Activated B cell treated with CpG ODN at 0.5 μM for 24 hours (primary cell): Measurements from ENCODE around the gene IL11RA. TPM values are rescaled to one million over a fixed set of nuclear protein-coding genes. Genes with fewer than 3 reads are reported as not detected.

Experiments
- ATAC-seq: fragments of 200-7000 bp; cut with Tn5 transposase; one replicate; pipeline ENCODE4 v1.10.0; 2021; ENCODE audit warnings: low read depth, mild to moderate bottlenecking, moderate library complexity
- CTCF ChIA-PET: fragments of 350-600 bp; sonication (Branson Sonifier 250); formaldehyde crosslinking; loops from one replicate; lab custom pipeline; 2021; ENCODE audit warnings: antibody characterized with exemption; lab: Charles Lee
- POLR2A ChIA-PET: fragments of 350-600 bp; sonication (Branson Sonifier 250); formaldehyde crosslinking; loops from one replicate; lab custom pipeline; 2021; ENCODE audit warnings: antibody characterized with exemption; lab: Charles Lee
- DNase-seq: peaks from one replicate; pipeline ENCODE4 v3.0.0; 2022
- H3K27ac Mint-ChIP-seq: one replicate; pipeline ENCODE4 v1.8.0; 2020; ENCODE audit warnings: mixed read lengths
- H3K27me3 Mint-ChIP-seq: one replicate; pipeline ENCODE4 v1.8.0; 2021; ENCODE audit warnings: mixed read lengths
- H3K36me3 Mint-ChIP-seq: one replicate; pipeline ENCODE4 v1.8.0; 2021; ENCODE audit warnings: low read depth, mixed read lengths
- H3K4me1 Mint-ChIP-seq: one replicate; pipeline ENCODE4 v1.8.0; 2021; ENCODE audit warnings: mixed read lengths
- H3K4me3 Mint-ChIP-seq: one replicate; pipeline ENCODE4 v1.8.0; 2020; ENCODE audit warnings: mild to moderate bottlenecking, mixed read lengths
- H3K9me3 Mint-ChIP-seq: one replicate; pipeline ENCODE4 v1.8.0; 2020; ENCODE audit warnings: mixed read lengths
- intact Hi-C: fragments of 100-400 bp; cut with micrococcal nuclease; formaldehyde crosslinking; loops from one replicate; pipeline ENCODE4 v1.15.1; 2024
- total RNA-seq: library from RNA; stranded (reverse); gene quantifications from 2 replicates; pipeline ENCODE4 v1.2.3, GENCODE V29; 2022
- TF ChIP-seq, protein P1 (sequence below): fragments of 200-600 bp; IDR thresholded peaks from one replicate; pipeline ENCODE4 v1.8.0; 2022; ENCODE audit warnings: antibody characterized with exemption, mild to moderate bottlenecking

The IL11RA gene
- total RNA-seq, 1 donor from 2014 or later = 18.8 TPM

- intact Hi-C loops = loop anchor here (1.0 kb wide), 1 partner anchor 27 kb away; no protein-coding TSS in a partner anchor
- Mint-ChIP-seq H3K9me3 (peaks cover 4% of the 10 kb centered on the region), H3K27ac (no peak overlapping the region), H3K36me3 (no peaks in the 10 kb centered on the region), H3K4me1 (no peaks in the 10 kb centered on the region), H3K27me3 (no peaks in the 10 kb centered on the region), H3K4me3 (no peak overlapping the region)
- TF ChIP-seq, protein P1, sequence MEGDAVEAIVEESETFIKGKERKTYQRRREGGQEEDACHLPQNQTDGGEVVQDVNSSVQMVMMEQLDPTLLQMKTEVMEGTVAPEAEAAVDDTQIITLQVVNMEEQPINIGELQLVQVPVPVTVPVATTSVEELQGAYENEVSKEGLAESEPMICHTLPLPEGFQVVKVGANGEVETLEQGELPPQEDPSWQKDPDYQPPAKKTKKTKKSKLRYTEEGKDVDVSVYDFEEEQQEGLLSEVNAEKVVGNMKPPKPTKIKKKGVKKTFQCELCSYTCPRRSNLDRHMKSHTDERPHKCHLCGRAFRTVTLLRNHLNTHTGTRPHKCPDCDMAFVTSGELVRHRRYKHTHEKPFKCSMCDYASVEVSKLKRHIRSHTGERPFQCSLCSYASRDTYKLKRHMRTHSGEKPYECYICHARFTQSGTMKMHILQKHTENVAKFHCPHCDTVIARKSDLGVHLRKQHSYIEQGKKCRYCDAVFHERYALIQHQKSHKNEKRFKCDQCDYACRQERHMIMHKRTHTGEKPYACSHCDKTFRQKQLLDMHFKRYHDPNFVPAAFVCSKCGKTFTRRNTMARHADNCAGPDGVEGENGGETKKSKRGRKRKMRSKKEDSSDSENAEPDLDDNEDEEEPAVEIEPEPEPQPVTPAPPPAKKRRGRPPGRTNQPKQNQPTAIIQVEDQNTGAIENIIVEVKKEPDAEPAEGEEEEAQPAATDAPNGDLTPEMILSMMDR = no peak
- ChIA-PET CTCF (interaction anchor here (1.0 kb wide), 1 partner anchor 11 kb away, joined by 3 read pairs; no protein-coding TSS in a partner anchor), POLR2A (no interaction called here)
- ATAC-seq (peak; percentile 71), DNase-seq (peak; percentile 24)
Observed at GRCh38 chr9:34675048-34675714, 23.2 kb downstream of the IL11RA start.

DNA sequence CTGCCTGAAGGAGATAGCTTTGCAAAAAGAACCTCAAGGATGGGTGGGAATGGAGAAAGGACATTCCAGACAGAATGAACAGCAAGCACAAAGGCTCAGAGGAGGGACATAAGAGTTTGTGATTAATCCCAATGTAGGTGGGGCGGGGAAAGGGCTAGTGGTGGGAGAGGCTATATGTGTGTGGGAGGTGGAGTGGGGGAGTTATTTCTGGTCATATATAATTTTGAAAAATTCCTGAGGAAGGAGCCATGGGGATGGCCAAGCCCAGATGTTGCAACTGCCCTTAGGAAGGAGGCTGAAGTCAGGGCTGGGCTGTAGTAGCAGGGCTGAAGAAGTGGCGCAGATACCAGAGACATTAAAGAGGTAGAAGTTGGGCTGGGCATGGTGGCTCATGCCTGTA lies 23.9 kb downstream of the IL11RA start:
- no peak overlapping the region for H3K4me3 Mint-ChIP-seq
- POLR2A ChIA-PET = no interaction called here
- H3K9me3 Mint-ChIP-seq = no peaks in the 10 kb centered on the region
- H3K36me3 Mint-ChIP-seq = no peaks in the 10 kb centered on the region
- TF ChIP-seq, protein P1 = no peak
- intact Hi-C loops = loop anchor here (1.0 kb wide), 1 partner anchor 26 kb away; no protein-coding TSS in a partner anchor
- DNase-seq (no peak), ATAC-seq (no peak)
- no peaks in the 10 kb centered on the region for H3K4me1 Mint-ChIP-seq
- H3K27me3 Mint-ChIP-seq = no peaks in the 10 kb centered on the region
- H3K27ac Mint-ChIP-seq = no peak overlapping the region
- CTCF ChIA-PET = interaction anchor here (1.0 kb wide), 1 partner anchor 10 kb away, joined by 3 read pairs; no protein-coding TSS in a partner anchor

- intact Hi-C loops = no loop called here
- Mint-ChIP-seq H3K9me3 (no peaks in the 10 kb centered on the region), H3K4me1 (peaks cover 4% of the 10 kb centered on the region), H3K36me3 (no peaks in the 10 kb centered on the region), H3K4me3 (no peak overlapping the region), H3K27ac (no peak overlapping the region), H3K27me3 (peaks cover 2% of the 10 kb centered on the region)
- ATAC-seq (peak; percentile 21), DNase-seq (no peak)
- TF ChIP-seq, protein P1 = no peak
- POLR2A ChIA-PET = no interaction called here
- CTCF ChIA-PET = no interaction called here
Observed at GRCh38 chr9:34684145-34684544, 32.2 kb downstream of the IL11RA start.

- CTCF ChIA-PET = no interaction called here
- H3K27me3 Mint-ChIP-seq = peaks cover 5% of the 10 kb centered on the region
- H3K4me1 Mint-ChIP-seq = peaks cover 4% of the 10 kb centered on the region
- H3K9me3 Mint-ChIP-seq = no peaks in the 10 kb centered on the region
- H3K27ac Mint-ChIP-seq = no peak overlapping the region
- intact Hi-C loops = no loop called here
- DNase-seq = no peak
- TF ChIP-seq, protein P1 = no peak
- ATAC-seq = no peak
- no peak overlapping the region for H3K4me3 Mint-ChIP-seq
- POLR2A ChIA-PET = no interaction called here
- H3K36me3 Mint-ChIP-seq = no peaks in the 10 kb centered on the region
Observed at GRCh38 chr9:34684816-34685215, 32.8 kb downstream of the IL11RA start.

DNA sequence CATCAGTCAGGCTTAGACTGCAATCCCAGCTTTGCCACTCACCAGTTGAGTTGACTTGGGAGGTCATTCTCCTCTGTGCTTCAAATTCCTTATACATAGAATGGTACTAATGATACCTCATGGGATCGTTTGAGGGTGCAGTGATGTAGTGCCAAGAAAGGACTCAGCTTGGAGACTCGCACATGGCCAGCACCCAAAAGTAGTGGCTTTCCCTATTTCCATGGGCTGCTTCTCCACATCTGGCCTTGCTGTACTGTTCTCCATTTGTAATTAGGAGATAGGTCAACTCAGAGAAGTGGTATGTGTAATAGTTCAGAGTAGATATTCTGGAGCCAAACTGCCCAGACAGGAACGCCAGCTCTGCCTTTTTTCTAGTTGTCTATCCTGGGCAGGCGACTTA lies 33.6 kb downstream of the IL11RA start:
- H3K9me3 Mint-ChIP-seq = no peaks in the 10 kb centered on the region
- intact Hi-C loops = no loop called here
- CTCF ChIA-PET = interaction anchor here (1.2 kb wide), 1 partner anchor 10 kb away, joined by 3 read pairs; no protein-coding TSS in a partner anchor
- TF ChIP-seq, protein P1 = no peak
- POLR2A ChIA-PET = no interaction called here
- peaks cover 8% of the 10 kb centered on the region for H3K27me3 Mint-ChIP-seq
- ATAC-seq (no peak), DNase-seq (no peak)
- no peak overlapping the region for H3K27ac Mint-ChIP-seq
- H3K36me3 Mint-ChIP-seq = no peaks in the 10 kb centered on the region
- peaks cover 4% of the 10 kb centered on the region for H3K4me1 Mint-ChIP-seq
- H3K4me3 Mint-ChIP-seq = no peak overlapping the region
